ENCODE measurements around the gene DLGAP5. TPM values are rescaled to one million over a fixed set of nuclear protein-coding genes. Genes with fewer than 3 reads are reported as not detected.

DLGAP5 gene
- total RNA-seq, 1 experiment from 2014 or later = 118 TPM

DNA sequence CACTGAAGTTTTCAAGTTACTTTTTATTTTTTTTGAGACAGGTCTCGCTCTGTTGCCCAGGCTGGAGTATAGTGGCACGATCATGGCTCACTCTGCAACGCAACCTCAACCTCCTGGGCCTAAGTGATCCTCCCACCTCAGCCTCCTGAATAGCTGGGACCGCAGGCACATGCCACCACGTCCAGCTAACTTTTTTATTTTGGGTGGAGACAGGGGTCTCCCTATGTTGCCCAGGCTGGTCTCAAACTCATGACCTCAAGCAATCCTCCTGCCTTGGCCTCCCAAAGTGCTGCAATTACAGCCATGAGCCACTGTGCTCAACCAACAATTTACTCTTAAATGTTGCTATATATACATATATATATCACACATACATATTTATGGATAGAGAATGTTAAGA is 89.7 kb downstream of the DLGAP5 start:
- WGBS (ENCODE audit: extremely low coverage, insufficient read length, low lambda C conversion rate) = no CpG with 5 or more reads among the region's 5 CpGs
- Histone ChIP-seq H3K79me1 (ENCODE audit: insufficient read depth, low read depth, low read length, poor library complexity, severe bottlenecking) (no peaks in the 10 kb centered on the region), H4K5ac (ENCODE audit: insufficient read length, low read depth, low read length) (no peak overlapping the region), H2BK20ac (ENCODE audit: low read depth, low read length, poor library complexity, severe bottlenecking) (no peak overlapping the region), H4K8ac (replicated peaks; ENCODE audit: insufficient read length, low read depth, low read length) (no peak overlapping the region), H2BK120ac (ENCODE audit: low read depth, low read length, poor library complexity, severe bottlenecking) (no peak overlapping the region), H3T11ph (ENCODE audit: low read length) (no peak overlapping the region), H3K9me3 (ENCODE audit: control insufficient read depth, low read depth, low read length) (no peaks in the 10 kb centered on the region), H3K18ac (ENCODE audit: insufficient read length, low read depth, low read length) (no peak overlapping the region), H2BK12ac (ENCODE audit: insufficient read length, low read depth, low read length) (no peak overlapping the region), H3K79me2 (ENCODE audit: insufficient read depth, low read length) (no peaks in the 10 kb centered on the region), H3K23me2 (ENCODE audit: insufficient read length, low read depth, low read length, poor library complexity, severe bottlenecking) (no peaks in the 10 kb centered on the region), H3K23ac (ENCODE audit: insufficient read length, low read depth, low read length) (no peak overlapping the region), H2BK15ac (ENCODE audit: low read depth, low read length) (no peak overlapping the region), H4K20me1 (ENCODE audit: control insufficient read depth, insufficient read depth, insufficient read length) (no peaks in the 10 kb centered on the region), H2BK5ac (ENCODE audit: insufficient read length, low read length) (no peak overlapping the region), H2AK5ac (ENCODE audit: insufficient read length, low read length) (no peak overlapping the region), H3K27me3 (ENCODE audit: insufficient read depth, low read length) (no peaks in the 10 kb centered on the region), H4K91ac (ENCODE audit: insufficient read length, low read depth, low read length) (no peak overlapping the region), H3K56ac (ENCODE audit: insufficient read length, low read depth, low read length) (no peak overlapping the region), H3K4ac (ENCODE audit: low read depth, low read length) (no peak overlapping the region), H2AFZ (ENCODE audit: low read length) (no peak overlapping the region), H3K9ac (ENCODE audit: extremely low read depth, insufficient read length, low read length) (no peak overlapping the region), H3K4me2 (ENCODE audit: insufficient read depth, insufficient read length, low read length) (no peak overlapping the region), H3K14ac (ENCODE audit: insufficient read depth, low read length) (no peak overlapping the region), H3K4me1 (ENCODE audit: insufficient read depth, low read length) (peaks cover 12% of the 10 kb centered on the region; the same call in 1 of the 2 replicates), H3K27ac (ENCODE audit: insufficient read length, low read depth, low read length) (no peak overlapping the region)
- no peak overlapping the region for H3K4me3 Mint-ChIP-seq
- DNase-seq = no peak
- H3K36me3 Mint-ChIP-seq (ENCODE audit: insufficient read depth in 1 of 3, low read depth in 3 of 3) = peaks cover 0 to 5% (median 0%) of the 10 kb centered on the region in 3 experiments; a peak in 2 of 7 replicates
- peaks cover 1% of the 10 kb centered on the region for H3K27me3 Mint-ChIP-seq (ENCODE audit: low read depth)
- TF ChIP-seq, protein P1, sequence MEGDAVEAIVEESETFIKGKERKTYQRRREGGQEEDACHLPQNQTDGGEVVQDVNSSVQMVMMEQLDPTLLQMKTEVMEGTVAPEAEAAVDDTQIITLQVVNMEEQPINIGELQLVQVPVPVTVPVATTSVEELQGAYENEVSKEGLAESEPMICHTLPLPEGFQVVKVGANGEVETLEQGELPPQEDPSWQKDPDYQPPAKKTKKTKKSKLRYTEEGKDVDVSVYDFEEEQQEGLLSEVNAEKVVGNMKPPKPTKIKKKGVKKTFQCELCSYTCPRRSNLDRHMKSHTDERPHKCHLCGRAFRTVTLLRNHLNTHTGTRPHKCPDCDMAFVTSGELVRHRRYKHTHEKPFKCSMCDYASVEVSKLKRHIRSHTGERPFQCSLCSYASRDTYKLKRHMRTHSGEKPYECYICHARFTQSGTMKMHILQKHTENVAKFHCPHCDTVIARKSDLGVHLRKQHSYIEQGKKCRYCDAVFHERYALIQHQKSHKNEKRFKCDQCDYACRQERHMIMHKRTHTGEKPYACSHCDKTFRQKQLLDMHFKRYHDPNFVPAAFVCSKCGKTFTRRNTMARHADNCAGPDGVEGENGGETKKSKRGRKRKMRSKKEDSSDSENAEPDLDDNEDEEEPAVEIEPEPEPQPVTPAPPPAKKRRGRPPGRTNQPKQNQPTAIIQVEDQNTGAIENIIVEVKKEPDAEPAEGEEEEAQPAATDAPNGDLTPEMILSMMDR (conservative IDR thresholded peaks at IDR 0.05) = no peak
- H3K9me3 Mint-ChIP-seq = no peaks in the 10 kb centered on the region
- H3K4me1 Mint-ChIP-seq = peaks cover 33 to 43% of the 10 kb centered on the region in 2 experiments
- no peak overlapping the region; a peak in 2 of 7 replicates for H3K27ac Mint-ChIP-seq

Measured in H9 (cell line).